GM21723 (cell line): ENCODE results near the gene PPP6R3.
"Not testable (repeated sequence)": the region's sequence is repeated elsewhere in the genome, so short reads cannot be mapped to it uniquely, and the experiment has no call there.

Experiments
- ATAC-seq: cut with Tn5 transposase; IDR thresholded peaks from one replicate; pipeline ENCODE4 v1.9.1; 2021; ENCODE audit warnings: mild to moderate bottlenecking, moderate library complexity; ENCODE audit not compliant: unreplicated experiment

PPP6R3 gene

DNA sequence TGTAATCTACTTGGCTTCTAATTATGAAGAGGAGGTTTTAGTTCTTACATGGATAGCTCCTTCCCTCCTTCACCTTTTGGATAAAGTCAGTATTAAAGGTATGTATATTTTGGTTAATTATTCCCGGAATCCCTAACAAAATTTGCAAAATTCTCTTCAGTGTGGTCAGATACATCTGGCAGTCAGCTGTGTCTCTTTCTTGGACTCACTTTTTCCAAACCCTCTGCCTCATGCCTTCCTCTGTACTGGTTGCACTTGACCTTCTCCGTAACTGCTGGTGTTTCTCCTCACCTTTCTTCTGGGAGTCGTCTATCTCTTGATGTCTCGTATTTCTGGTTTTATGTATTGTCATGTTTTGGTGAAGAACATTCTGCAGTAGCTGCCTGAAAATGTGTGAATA, 62.5 kb downstream of the PPP6R3 start:
- no peak for ATAC-seq

DNA sequence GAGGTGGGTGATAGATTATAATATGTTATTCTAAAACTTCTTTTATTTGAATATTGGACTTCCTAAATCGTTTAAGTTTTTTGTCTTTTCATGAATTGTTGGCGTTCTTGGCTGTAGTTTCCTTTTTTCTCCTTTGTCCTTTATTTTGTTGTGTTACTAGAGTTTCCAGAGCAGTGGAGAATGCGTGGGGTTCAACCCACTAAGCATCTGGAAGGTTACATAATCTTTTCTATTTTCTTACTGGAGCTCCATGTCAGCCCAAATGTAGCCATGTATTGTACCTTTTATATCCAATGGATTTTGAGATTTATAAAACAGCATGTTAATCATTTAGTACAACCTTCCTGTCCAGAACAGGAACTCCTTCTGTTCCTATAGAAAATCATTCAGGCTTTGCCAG, 63.2 kb downstream of the PPP6R3 start:
- no peak for ATAC-seq

DNA sequence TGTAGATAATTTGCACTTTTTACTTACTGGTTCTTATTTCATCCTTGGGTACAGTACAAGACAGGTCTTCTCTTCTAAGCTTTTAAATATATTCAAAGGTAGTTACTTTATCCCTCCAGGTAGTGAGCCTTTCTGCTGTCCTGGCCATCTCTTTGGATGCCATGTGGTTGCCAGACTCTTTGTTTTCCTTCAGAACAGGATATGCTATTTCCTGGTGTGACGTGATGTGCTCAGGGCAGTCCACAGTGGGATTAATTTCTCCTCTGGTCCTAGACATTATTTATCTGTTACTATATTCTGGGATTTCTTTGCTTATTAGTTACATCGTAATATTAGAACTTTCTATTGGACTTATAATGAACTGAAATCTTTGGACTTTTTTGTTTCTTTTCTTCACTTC, 63.7 kb downstream of the PPP6R3 start:
- ATAC-seq, result no peak

DNA sequence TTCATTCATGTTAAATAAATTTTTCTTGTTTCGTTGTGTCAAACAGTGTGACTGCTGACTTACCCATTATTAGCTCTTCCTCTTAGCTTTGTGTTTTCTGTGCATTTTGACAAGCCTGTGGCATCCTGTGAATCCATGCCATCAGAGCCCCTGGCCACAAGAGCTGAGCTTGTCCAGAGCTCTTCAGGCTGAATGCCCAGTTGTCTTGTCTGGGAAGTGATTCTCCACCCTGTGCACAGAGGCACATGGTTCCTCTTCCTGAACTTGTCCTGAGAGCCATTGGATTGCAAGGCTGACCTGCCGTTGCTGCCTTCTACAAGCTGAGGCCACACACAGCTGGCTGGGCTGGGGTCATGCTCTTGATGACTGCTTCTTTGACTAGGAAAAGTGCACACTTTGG, 64.1 kb downstream of the PPP6R3 start:
- ATAC-seq, result no peak

DNA sequence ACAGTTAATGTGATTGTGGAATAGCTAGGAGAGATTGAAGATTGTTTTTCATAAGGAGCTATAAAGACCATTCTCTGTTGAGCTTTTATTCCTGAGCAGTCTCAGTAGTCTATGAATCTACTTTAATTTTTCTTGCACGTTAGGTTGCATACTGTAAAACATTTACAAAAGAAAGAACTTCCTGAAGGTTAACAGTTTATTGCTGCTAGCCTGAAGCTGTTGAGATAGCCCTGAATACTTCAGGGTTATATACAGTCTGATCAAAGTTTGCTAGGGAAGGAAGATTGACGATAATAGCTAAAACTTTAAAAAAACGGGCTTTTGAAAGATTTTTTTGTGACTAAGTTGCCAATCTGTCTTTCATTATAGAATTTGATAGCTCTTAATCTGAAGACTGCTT, 64.8 kb downstream of the PPP6R3 start:
- no peak for ATAC-seq

DNA sequence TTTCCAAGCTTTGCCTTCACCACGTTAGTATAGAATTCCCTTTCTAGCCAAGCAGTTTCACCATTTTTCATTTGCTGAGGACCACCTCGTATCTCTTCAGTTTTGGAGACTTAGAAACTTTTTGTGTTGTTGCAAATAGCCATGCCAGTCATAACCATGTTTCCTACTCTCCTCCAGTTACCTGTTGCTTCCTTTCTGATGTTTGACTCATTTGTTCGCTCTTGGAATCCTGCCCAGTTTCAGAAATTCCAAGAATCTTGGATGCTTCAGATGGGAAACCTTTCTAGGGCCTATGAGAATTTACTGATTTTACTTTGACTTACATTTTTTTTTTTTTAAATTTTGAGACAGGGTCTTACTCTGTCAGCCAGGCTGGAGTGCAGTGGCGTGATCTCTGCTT, 65.4 kb downstream of the PPP6R3 start:
- ATAC-seq, result no peak

DNA sequence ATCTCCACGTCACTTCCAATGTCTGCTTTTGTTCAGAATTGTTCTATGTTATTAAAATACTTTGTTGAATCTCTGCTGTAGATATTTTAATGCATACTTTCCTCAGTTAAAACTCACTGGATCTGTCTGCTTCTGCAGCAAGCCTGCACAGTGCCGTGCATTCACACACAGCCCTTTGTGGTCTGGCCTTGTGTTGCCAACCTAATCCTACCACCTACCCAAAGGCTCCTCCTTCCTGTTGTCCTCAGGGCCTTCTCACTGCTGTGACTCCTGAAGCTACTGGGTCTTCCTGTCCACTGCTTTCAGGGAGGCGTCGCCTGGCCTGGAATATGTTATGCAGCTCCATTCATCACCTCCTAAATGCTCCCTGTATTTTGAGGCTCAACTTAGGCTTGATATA, 67.0 kb downstream of the PPP6R3 start:
- no peak for ATAC-seq

DNA sequence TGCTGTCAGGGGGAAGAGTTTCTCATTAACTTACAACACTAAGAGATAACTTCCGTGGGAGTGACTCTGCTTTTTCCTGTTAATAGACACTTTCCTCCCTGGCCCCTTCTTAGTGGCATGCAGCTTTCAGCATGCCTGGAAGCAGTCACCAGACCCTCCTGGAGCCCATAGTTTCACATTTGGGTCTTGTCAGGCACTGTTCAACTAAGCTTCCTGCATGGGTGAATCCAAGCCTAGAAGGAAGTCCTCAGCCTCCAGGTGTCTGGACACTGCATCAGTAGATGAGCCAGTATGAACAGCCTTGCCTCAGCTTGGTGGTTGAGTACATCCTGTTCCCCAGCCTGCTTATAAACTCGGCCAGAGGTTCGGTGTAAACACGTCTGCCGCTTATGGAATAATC, 68.1 kb downstream of the PPP6R3 start:
- no peak for ATAC-seq

DNA sequence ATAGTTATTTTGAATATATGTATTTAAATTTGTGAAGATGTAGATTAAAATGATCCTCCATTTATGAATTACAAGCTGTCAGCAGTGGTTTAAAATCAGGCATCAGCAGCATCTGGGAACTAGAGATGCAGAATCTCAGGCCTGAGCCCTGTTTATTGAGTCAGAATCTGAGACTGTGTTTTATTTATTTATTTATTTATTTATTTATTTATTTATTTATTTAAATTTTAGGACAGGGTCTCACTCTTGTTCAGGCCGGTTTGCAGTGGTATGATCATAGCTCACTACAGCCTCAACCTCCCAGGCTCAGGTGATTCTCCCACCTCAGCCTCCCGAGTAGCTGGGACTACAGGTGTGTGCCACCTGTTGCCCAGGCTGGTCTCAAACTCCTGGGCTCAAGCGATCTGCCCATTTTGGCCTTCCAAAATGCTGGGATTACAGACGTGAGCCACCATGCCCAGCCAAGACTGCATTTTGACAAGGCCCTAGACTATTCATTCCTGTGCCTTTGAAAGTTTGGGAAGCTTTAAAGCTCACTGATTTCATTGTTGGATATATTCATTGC, 70.7 kb downstream of the PPP6R3 start:
- no peak for ATAC-seq

DNA sequence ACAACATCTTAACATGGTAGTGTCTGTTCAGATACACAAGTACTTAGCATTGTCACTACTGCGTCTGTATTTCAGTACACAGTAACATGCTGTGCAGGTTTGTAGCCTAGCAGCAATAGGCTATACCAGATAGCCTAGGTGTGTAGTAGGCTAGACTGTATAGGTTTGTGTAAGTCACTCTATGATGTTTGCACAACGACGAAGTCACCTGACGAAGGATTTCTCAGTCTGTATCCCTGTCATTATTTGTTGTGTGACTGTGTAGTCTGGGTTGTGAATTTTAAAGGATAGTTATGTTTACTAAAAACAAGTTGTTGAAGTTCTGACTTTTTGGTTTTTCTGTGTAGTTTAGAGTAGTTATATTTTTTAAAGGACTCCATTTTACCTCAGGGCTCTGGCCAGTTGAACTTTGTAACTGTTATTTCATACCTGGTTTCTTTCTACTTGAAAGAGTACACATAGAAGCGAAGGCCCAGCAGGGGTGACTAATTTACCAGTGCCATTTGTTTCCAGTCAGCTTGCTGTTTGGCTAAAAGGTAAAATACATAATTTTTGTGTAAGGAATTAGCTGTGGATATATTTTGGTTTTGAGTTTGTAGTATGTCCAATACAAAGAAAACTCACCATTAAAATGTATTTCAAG, 72.3 kb downstream of the PPP6R3 start:
- no peak for ATAC-seq

DNA sequence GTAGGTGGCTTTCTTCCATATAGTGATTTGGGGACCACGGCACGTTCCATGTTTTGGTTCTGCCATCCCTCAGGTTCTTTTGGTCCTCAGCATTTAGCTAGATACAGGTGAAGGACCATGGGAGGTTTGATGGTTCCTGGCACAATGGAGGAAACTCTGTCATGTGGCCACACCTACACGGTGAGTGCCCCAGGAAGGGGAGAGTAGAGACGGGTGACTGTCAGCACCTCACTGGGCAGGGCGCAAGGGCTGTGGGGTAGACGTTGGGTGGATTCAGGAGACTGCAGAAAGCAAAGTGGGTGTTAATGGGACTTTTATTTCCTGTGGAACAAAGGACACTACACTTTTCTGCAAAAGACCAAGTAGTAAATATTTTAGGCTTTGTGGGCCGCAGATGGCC, 73.4 kb downstream of the PPP6R3 start:
- ATAC-seq, result no peak

DNA sequence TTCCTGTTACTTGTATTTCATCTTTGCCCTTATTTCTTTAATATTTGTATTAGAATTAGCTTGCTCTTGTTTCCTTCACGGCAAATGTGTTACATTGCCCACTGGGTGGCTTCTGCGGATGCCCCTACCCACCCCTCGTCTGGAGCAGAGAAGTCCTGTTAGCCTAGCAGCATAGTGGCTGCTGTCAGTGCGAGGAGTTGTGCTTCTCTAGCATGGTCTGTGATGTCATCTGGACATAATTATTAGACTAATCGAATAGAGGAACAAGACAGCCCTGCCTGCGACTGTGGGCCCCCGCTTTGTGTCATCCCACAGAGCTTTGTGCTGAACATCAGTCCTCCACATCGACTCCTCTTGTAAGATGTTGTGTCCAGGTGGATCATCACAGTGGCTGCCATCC, 74.5 kb downstream of the PPP6R3 start:
- ATAC-seq, result no peak

DNA sequence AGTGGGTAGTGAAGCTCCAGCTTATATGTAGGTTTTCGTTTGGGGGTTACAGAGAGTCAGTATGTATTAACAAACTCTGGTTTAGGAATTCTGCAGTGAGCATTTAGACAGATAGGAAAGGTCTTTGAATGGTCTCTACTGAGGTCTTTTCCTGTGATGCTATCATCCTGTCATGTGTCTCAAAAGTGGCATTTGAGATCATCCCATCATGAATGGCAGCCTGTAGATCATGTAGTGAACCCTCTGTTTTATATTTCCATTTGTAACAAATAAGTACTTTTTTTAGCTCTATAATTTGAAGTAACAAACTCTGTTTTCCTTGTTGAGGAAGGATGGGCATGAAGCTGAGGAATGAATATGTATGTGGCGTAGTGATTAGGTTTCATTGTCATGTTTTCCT, 76.2 kb downstream of the PPP6R3 start:
- no peak for ATAC-seq

DNA sequence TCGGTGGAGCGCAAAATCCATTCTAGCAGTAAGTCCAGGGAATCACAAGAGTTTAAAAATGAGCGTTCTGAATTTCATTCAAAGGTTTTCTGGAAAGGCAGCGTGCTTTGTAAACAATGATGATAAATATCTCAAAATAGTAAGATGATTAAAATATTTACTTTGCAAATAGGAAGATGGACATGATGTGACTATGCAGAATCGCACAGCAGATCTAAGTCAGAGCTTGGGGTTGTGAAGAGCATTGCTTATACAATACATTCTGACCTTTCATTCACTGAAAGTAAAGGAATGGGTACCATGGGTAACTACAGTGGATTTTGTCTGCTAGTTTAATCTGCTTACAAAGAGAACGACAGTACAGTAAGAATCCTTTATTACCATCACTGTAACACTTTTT, 77.5 kb downstream of the PPP6R3 start:
- no peak for ATAC-seq

DNA sequence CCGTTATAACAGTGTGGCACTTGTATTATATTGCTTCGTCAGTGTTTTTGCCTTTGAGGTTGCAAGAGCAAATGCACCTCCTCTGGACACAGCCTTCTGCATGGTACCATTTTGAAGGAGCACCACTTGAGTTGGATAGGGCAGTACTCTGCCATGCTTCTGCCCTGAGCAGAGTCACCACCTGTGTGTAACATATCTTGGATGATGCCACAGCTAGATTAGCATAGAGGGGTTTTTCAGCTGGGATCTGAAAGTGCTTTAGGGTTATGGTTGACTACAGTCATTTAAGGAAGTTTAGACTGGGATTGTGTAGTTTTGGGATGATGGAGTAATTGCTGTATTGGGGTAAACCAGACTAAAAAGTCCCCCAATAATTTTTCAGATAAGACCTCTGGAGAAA, 78.8 kb downstream of the PPP6R3 start:
- ATAC-seq, result no peak

DNA sequence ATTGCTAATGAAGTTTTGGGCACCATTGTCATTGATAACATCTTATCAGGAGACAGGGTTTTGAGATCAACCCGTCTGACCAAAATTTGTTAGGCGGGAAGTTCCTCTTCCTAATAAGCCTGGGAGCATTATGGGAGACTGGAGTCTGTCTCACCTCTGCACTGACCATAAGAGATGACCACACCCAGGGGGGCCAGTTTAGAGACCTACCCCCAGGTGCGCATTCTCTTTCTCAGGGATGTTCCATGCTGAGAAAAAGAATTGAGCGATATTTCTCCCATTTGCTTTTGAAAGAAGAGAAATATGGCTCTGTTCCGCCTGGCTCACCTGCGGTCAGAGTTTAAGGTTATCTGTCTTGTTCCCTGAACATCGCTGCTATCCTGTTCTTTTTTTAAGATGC, 80.0 kb downstream of the PPP6R3 start:
- ATAC-seq, result not testable (repeated sequence)

DNA sequence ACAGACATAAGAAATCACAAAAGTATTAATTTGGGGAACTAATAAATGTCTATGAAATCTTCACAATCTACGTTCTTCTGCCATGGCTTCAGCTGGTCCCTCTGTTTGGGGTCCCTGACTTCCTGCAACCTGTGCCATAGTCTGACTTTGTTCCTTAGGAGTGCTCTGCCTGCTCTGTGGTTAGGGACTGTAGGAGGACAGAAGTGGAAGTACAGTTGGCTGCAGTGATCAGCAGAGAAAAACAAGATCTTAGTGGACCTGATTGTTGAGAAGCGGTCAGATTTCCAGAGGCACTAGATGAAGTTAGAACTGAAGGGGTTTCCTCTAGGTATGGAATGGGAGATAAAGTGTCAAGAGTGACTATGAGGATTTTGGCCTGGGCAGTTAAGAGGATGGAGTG, 80.6 kb downstream of the PPP6R3 start:
- ATAC-seq, result no peak

DNA sequence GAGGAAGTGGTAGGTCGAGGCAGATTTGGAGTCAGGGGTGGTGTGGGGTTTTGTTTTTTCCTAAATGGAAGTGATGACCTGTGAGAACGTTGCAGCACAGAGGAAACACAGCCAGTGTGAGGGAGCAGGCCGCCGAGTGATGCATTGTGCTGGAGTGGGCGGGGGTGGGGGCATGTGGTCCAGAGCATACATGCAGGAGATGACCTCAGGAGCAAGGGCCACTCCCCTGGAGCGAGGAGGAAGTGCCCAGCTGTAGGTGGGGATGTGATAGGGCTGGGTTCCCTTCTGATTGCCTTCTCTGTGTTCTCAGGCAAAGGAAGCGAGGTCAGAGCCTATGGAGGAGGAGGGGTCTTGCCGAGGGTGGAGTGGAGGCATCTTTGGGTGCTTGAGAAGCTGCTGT, 81.4 kb downstream of the PPP6R3 start:
- ATAC-seq, result no peak

DNA sequence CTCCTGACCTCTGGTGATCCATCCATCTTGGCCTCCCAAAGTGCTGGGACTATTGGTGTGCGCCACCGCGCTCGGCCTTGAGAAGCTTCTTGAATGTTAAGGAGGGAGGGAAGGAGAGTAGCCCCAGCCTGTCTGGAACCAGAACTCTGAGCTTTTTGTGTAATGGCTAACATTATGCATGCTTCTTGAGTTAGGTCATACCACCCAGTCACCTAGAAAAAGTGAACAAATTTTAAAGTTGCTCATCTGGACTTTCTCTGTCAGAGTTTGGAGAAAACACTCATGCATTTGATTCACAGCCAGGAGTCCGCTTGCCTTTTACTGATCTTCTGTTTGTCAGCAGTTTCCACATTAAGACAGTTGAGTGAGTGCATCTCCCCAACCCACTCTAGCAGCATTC, 82.1 kb downstream of the PPP6R3 start:
- ATAC-seq, result no peak

DNA sequence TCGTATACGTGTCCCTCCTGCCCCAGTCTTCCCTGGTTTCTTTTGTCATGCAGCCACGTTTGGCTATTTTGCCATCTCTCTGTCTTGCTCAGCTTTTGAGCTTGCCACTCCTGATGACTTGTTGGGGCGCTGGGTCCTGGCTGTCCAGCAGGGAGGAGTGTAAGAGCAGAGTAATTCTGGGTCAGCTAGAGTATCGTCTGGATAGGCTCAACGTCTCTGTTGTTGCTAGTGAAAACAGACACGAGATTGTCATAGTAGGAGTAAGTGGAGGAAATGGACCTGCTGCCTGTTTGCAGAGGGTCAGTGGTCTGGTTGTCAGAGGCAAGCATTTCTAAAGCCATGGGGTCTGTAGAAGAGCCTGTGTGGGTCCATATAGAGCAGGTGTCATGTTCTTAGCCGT, 83.0 kb downstream of the PPP6R3 start:
- ATAC-seq, result no peak

DNA sequence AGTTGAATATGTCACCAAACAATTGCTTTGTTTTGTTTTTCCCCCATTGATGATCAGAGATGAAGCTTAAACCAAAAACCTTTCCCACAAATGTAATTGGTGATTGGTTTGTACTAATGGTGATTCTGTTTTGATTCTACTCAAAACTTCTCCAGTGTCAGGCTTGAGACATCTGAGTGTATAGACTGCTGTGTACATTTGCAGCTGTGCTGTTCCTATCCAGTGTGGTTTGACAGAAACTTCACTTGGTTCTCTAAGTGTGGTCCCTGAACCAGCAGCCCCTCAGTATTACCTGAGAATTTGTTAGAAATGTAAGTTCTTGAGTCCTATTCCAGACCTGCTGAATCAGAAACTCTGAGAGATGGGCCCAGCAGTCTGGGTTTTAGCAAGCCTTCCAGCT, 84.8 kb downstream of the PPP6R3 start:
- no peak for ATAC-seq

DNA sequence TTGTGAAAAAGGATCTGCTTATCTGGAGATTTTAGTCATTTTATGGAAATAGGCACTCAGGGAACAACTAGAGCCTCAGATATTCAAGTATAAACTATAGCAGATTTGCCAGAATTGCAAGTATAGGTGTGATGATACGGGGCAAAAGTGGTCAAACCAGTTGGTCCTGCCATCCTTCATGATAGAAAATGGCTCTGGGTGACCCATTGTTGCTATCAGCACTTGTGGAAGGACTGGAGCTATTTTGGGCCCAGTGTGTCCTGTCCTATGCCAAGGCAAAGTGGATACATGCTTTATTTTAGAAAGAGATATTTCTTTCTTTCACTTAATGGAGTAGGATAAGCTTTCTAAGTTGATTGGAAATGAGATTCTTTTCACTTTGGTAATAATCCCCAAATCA, 85.2 kb downstream of the PPP6R3 start:
- ATAC-seq, result no peak

DNA sequence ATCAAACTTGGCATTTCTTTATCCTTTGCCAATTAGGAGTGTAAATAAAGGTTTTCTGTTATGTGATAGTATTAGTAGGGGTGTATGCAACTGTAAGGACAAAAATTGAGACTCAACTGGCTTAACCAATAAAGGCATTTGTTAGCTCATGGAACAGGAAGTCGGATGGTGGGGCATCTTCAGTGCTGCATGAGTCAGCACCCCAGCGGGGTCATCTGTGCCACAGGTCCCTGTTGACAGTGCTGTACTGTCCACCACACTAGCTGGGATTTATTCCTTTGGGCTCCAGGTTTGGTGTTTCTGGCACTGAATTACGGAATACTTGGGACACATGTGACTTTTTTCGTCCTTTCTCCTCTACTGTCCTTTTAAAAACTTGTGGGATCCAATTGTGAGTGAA, 86.0 kb downstream of the PPP6R3 start:
- ATAC-seq, result no peak
